Panc1 (cell line): ENCODE results near the gene CNNM2. TPM values are rescaled to one million over a fixed set of nuclear protein-coding genes. Genes with fewer than 3 reads are reported as not detected.

Experiments used
- ATAC-seq: fragments of 200-7000 bp; cut with Tn5 transposase; 2 replicates; pipeline ENCODE4 v1.9.1; 2020; ENCODE audit warnings: mild to moderate bottlenecking, moderate library complexity
- BruUV-seq: library from RNA; stranded (reverse); fragments of 400-500 nt; replicated peaks from 2 replicates; lab custom pipeline; 2021; lab: Mats Ljungman, UMichigan
- CTCF ChIA-PET: fragments of 300-600 bp; sonication (Branson Sonifier 250); formaldehyde crosslinking; loops from one replicate; lab custom pipeline; 2022; ENCODE audit warnings: antibody characterized with exemption; lab: Charles Lee
- POLR2A ChIA-PET: fragments of 300-600 bp; sonication (Branson Sonifier 250); formaldehyde crosslinking; loops from one replicate; lab custom pipeline; 2022; ENCODE audit warnings: antibody characterized with exemption; lab: Charles Lee
- DNase-seq: peaks from one replicate; pipeline ENCODE4 v3.0.0-alpha.2; 2010; ENCODE audit warnings: low read depth, low spot score
- H3K27ac ChIP-seq: 2 replicates; pipeline ENCODE4 v1.5.1; 2011; ENCODE audit warnings: mild to moderate bottlenecking, low read length, inconsistent platforms
- H3K27me3 ChIP-seq: fragments of 200-500 bp; sonication (Bioruptor generic); 2 replicates; pipeline ENCODE4 v1.6.0; 2014; ENCODE audit warnings: low read length, inconsistent platforms; ENCODE audit not compliant: control insufficient read depth, insufficient read depth
- H3K36me3 ChIP-seq: fragments of 200-500 bp; sonication (Bioruptor generic); 2 replicates; pipeline ENCODE4 v1.5.1; 2014; ENCODE audit warnings: inconsistent platforms, mild to moderate bottlenecking, low read length, moderate library complexity; ENCODE audit not compliant: control insufficient read depth, insufficient read depth
- H3K4me1 ChIP-seq: 2 replicates; pipeline ENCODE4 v1.5.1; 2011; ENCODE audit warnings: inconsistent platforms, mild to moderate bottlenecking, low read length, moderate library complexity; ENCODE audit not compliant: control insufficient read depth, insufficient read depth
- H3K4me3 ChIP-seq, 2 experiments: 2 replicates each; pipeline ENCODE4 v1.5.1; 2011 to 2012; ENCODE audit warnings: low read depth in 2 of 2, low read length in 2 of 2, mild to moderate bottlenecking in 2 of 2, inconsistent platforms in 1 of 2, moderate library complexity in 1 of 2
- H3K9me3 ChIP-seq: fragments of 200-500 bp; sonication (Bioruptor generic); 2 replicates; pipeline ENCODE4 v1.5.1; 2014; ENCODE audit warnings: low read depth, mild to moderate bottlenecking, inconsistent platforms, low read length, moderate library complexity; ENCODE audit not compliant: control insufficient read depth, insufficient read depth
- POLR2AphosphoS5 ChIP-seq: IDR thresholded peaks from 2 replicates; pipeline ENCODE4 v1.6.1; 2012; ENCODE audit warnings: mild to moderate bottlenecking, low read depth, low read length, moderate library complexity
- SIN3A ChIP-seq: IDR thresholded peaks from 2 replicates; pipeline ENCODE4 v1.6.1; 2012; ENCODE audit warnings: low read depth, mild to moderate bottlenecking, low read length, moderate library complexity, borderline replicate concordance; ENCODE audit not compliant: insufficient read depth
- TCF7L2 ChIP-seq: IDR thresholded peaks from 2 replicates; pipeline ENCODE4 v1.6.1; 2011; ENCODE audit warnings: mild to moderate bottlenecking, low read depth, low read length, inconsistent platforms
- in situ Hi-C: cut with HindIII; loops from 2 replicates; pipeline ENCODE4 v1.10.0; 2016; ENCODE audit warnings: low sequenced_read_pairs, low pct_unique_long_range_greater_than_20kb
- intact Hi-C: fragments of 100-400 bp; cut with micrococcal nuclease; formaldehyde crosslinking; loops from one replicate; pipeline ENCODE4 v1.10.0; 2022; ENCODE audit not compliant: unreplicated experiment
- total RNA-seq: library from RNA; stranded (reverse); gene quantifications from one replicate; pipeline ENCODE4 v1.2.1, GENCODE V29; 2021; ENCODE audit not compliant: unreplicated experiment
- TF ChIP-seq, protein P1 (sequence below): fragments of 450-650 bp; IDR thresholded peaks from 2 replicates; pipeline ENCODE4 v1.5.1; 2017; ENCODE audit warnings: mild to moderate bottlenecking
- TF ChIP-seq, protein P2 (sequence below), 2 experiments: IDR thresholded peaks; 2 replicates each; pipeline ENCODE4 v1.6.1; 2011 to 2012; ENCODE audit warnings: low read depth in 2 of 2, control low read depth in 1 of 2, low read length in 1 of 2, mild to moderate bottlenecking in 1 of 2, moderate library complexity in 1 of 2; ENCODE audit not compliant: insufficient read depth in 1 of 2

The CNNM2 gene
- total RNA-seq, 1 experiment from 2014 or later, result 27.1 TPM

DNA sequence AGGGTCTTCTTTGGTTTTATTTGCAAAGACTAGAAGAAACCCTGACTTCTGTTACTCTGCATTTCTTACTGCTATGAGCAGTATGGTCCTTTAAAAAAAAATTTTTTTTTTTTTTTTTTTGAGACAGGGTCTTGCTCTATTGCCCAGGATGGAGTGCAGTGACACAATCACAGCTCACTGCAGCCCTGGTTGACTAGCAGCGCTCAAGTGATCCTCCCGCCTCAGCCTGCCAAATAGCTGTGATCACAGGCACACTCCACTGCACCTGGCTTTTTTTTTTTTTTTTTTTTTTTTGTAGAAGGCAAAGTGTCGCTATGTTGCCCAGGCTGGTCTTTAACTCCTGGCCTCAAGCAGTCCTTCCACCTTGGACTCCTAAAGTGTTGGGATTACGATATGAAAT is 17.4 kb downstream of the CNNM2 start:
- H3K4me3 ChIP-seq, result no peak overlapping the region
- intact Hi-C loops, result no loop called here
- DNase-seq (no peak), ATAC-seq (no peak)
- ChIA-PET POLR2A (interaction anchor here (0.7 kb wide), 1 partner anchor 9 kb away, joined by 16 read pairs; no protein-coding TSS in a partner anchor), CTCF (no interaction called here)
- no peaks in the 10 kb centered on the region for H3K4me1 ChIP-seq
- no peaks in the 10 kb centered on the region for H3K9me3 ChIP-seq
- in situ Hi-C loops, result no loop called here
- H3K27ac ChIP-seq, result no peak overlapping the region
- BruUV-seq, result no TSS peak
- no peaks in the 10 kb centered on the region for H3K36me3 ChIP-seq
- H3K27me3 ChIP-seq, result no peaks in the 10 kb centered on the region
- no peak for TF ChIP-seq TCF7L2
- TF ChIP-seq, protein P1, sequence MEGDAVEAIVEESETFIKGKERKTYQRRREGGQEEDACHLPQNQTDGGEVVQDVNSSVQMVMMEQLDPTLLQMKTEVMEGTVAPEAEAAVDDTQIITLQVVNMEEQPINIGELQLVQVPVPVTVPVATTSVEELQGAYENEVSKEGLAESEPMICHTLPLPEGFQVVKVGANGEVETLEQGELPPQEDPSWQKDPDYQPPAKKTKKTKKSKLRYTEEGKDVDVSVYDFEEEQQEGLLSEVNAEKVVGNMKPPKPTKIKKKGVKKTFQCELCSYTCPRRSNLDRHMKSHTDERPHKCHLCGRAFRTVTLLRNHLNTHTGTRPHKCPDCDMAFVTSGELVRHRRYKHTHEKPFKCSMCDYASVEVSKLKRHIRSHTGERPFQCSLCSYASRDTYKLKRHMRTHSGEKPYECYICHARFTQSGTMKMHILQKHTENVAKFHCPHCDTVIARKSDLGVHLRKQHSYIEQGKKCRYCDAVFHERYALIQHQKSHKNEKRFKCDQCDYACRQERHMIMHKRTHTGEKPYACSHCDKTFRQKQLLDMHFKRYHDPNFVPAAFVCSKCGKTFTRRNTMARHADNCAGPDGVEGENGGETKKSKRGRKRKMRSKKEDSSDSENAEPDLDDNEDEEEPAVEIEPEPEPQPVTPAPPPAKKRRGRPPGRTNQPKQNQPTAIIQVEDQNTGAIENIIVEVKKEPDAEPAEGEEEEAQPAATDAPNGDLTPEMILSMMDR, result no peak
- TF ChIP-seq, protein P2, sequence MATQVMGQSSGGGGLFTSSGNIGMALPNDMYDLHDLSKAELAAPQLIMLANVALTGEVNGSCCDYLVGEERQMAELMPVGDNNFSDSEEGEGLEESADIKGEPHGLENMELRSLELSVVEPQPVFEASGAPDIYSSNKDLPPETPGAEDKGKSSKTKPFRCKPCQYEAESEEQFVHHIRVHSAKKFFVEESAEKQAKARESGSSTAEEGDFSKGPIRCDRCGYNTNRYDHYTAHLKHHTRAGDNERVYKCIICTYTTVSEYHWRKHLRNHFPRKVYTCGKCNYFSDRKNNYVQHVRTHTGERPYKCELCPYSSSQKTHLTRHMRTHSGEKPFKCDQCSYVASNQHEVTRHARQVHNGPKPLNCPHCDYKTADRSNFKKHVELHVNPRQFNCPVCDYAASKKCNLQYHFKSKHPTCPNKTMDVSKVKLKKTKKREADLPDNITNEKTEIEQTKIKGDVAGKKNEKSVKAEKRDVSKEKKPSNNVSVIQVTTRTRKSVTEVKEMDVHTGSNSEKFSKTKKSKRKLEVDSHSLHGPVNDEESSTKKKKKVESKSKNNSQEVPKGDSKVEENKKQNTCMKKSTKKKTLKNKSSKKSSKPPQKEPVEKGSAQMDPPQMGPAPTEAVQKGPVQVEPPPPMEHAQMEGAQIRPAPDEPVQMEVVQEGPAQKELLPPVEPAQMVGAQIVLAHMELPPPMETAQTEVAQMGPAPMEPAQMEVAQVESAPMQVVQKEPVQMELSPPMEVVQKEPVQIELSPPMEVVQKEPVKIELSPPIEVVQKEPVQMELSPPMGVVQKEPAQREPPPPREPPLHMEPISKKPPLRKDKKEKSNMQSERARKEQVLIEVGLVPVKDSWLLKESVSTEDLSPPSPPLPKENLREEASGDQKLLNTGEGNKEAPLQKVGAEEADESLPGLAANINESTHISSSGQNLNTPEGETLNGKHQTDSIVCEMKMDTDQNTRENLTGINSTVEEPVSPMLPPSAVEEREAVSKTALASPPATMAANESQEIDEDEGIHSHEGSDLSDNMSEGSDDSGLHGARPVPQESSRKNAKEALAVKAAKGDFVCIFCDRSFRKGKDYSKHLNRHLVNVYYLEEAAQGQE (IDR thresholded peaks at IDR 0.05; ENCODE audit: insufficient read depth in 1 of 2, low read depth in 2 of 2, low read length in 1 of 2), result no peak
- TF ChIP-seq POLR2AphosphoS5, result no peak
- TF ChIP-seq SIN3A, result no peak

DNA sequence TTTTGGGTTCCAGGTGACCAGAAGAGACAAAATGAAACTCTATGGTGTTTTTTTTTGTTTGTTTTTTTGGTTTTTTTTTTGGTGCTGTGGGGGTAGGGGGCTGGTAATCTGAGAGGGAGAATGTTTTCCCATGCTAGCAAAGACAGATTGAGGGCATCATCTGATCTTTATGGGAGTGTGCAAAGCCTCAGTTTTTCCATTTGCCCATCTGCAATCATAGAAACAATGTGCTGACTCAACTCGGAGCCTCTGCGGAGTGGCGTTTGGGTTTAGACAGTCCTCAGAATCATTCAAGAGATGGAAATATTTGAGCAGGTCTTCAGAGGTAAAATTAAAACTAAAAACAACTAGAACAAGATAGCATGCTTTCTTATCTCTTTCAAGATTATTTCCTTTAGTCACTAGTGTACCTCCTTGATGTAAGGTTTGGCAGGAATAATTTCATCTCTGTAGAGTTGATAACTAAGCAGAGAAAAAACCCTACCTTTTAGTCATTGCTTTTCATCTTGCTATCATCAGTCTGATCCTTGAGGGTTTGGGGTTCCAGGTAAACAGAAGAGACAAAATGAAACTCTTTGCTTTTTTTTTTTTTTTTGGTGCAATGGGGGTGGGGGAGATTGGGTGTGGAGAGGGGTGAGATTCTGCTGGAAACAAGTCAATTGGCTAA is 18.0 kb downstream of the CNNM2 start:
- Histone ChIP-seq H3K36me3 (no peaks in the 10 kb centered on the region), H3K4me3 (no peak overlapping the region), H3K4me1 (no peaks in the 10 kb centered on the region), H3K9me3 (no peaks in the 10 kb centered on the region), H3K27me3 (no peaks in the 10 kb centered on the region), H3K27ac (no peak overlapping the region)
- TF ChIP-seq, protein P1, result no peak
- no peak for TF ChIP-seq POLR2AphosphoS5
- in situ Hi-C loops, result no loop called here
- ChIA-PET POLR2A (no interaction called here), CTCF (no interaction called here)
- intact Hi-C loops, result no loop called here
- DNase-seq, result no peak
- no TSS peak for BruUV-seq
- ATAC-seq, result no peak
